ENCODE measurements around the gene COX6B2.

GRCh38 chr19:55362990-55363716 is 8.6 kb upstream of the COX6B2 start, which contains the start of gene GARIN5B:
- TF ChIP-seq CTCF (conservative IDR thresholded peaks at IDR 0.05 in 1 of 2, IDR thresholded peaks at IDR 0.05 in 1 of 2; ENCODE audit: low read depth in 1 of 2, low read length in 2 of 2) (no peak), EZH2 (IDR thresholded peaks at IDR 0.05; ENCODE audit: low read length, missing control alignments) (no peak)
